ENCODE results near the gene TMEM63B.

GRCh38 chr6:44152533-44152932, 25.2 kb downstream of the TMEM63B start:
- TF ChIP-seq EZH2 (IDR thresholded peaks at IDR 0.05; ENCODE audit: insufficient read depth, poor library complexity, severe bottlenecking) (no peak), EZH2phosphoT487 (IDR thresholded peaks at IDR 0.05; ENCODE audit: insufficient read depth, low read depth) (no peak)
